ENCODE data around the gene CLEC16A. TPM values are rescaled to one million over a fixed set of nuclear protein-coding genes. Genes with fewer than 3 reads are reported as not detected.

CLEC16A gene
- total RNA-seq, 2 donors from 2014 or later: 46.6 to 47.6 TPM

GRCh38 chr16:11058832-11059231 lies 114.5 kb downstream of the CLEC16A start:
- Histone ChIP-seq H3K4me3 (no peak overlapping the region), H3K36me3 (peaks cover 14% of the 10 kb centered on the region), H3K4me1 (ENCODE audit: control insufficient read depth in 1 of 2, low read depth in 2 of 2) (peaks cover 12 to 34% of the 10 kb centered on the region in 2 donors), H3K27me3 (replicated peaks; ENCODE audit: insufficient read depth) (no peaks in the 10 kb centered on the region), H3K9me3 (no peaks in the 10 kb centered on the region), H3K27ac (no peak overlapping the region)
- DNase-seq (ENCODE audit: low spot score) (no peak), ATAC-seq (ENCODE audit: insufficient number of reproducible peaks, low FRiP score, low read depth) (no peak)
- TF ChIP-seq CTCF (IDR thresholded peaks at IDR 0.05): no peak

DNA sequence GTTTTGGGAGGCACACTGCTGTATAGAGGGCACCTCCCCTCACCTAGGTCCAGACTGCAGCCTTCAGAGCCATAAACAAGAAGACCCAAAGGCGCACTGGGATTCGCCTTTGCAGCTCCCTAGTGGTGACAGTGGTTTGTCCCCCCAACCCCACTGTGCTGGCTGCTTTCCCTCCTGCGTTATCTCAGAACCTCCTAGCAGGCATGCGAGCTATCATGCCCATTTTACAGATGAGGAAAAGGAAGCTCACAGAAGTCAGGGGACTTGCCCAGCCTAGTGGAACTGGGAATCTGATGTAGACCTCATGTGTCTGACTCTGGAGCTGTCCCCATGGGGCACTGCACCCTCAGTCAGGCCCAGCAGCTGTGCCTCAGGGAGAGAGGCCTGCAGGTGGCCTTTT lies 115.2 kb downstream of the CLEC16A start:
- no peak for TF ChIP-seq CTCF (IDR thresholded peaks at IDR 0.05)
- H3K4me3 ChIP-seq: no peak overlapping the region
- no peaks in the 10 kb centered on the region for H3K27me3 ChIP-seq (replicated peaks; ENCODE audit: insufficient read depth)
- no peak overlapping the region for H3K27ac ChIP-seq
- peaks cover 18% of the 10 kb centered on the region for H3K36me3 ChIP-seq
- ATAC-seq (ENCODE audit: insufficient number of reproducible peaks, low FRiP score, low read depth): no peak
- no peaks in the 10 kb centered on the region for H3K9me3 ChIP-seq
- no peak for DNase-seq (ENCODE audit: low spot score)
- peaks cover 12 to 26% of the 10 kb centered on the region in 2 donors for H3K4me1 ChIP-seq (ENCODE audit: control insufficient read depth in 1 of 2, low read depth in 2 of 2)

DNA sequence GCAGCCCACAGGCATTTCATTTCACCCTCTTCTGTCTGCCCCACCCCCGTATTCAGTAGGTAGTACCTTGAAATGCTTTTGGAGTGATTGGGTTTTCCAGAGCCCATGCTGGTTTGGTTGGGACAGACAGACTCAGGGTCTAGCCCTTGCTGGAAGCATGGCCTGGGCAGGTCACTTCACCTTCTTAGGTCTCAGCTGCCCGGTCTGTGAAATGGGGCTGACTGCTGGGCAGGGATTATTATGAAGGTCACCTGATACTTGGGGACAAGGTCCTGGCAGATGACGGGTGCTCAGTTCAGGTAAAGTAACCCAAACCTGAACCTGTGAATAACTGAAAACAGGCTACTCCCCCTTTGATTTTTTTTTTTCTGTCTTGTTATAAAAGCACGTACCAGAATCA lies 116.0 kb downstream of the CLEC16A start:
- H3K4me3 ChIP-seq: no peak overlapping the region
- H3K27me3 ChIP-seq (replicated peaks; ENCODE audit: insufficient read depth): no peaks in the 10 kb centered on the region
- TF ChIP-seq CTCF (IDR thresholded peaks at IDR 0.05): no peak
- H3K36me3 ChIP-seq: peaks cover 18% of the 10 kb centered on the region
- ATAC-seq (ENCODE audit: insufficient number of reproducible peaks, low FRiP score, low read depth): no peak
- no peak for DNase-seq (ENCODE audit: low spot score)
- H3K9me3 ChIP-seq: no peaks in the 10 kb centered on the region
- H3K27ac ChIP-seq: no peak overlapping the region
- peaks cover 12 to 22% of the 10 kb centered on the region in 2 donors for H3K4me1 ChIP-seq (ENCODE audit: control insufficient read depth in 1 of 2, low read depth in 2 of 2)

- Histone ChIP-seq H3K4me3 (no peak overlapping the region), H3K27ac (no peak overlapping the region), H3K9me3 (no peaks in the 10 kb centered on the region), H3K27me3 (replicated peaks; ENCODE audit: insufficient read depth) (no peaks in the 10 kb centered on the region), H3K36me3 (peaks cover 18% of the 10 kb centered on the region), H3K4me1 (ENCODE audit: control insufficient read depth in 1 of 2, low read depth in 2 of 2) (peaks cover 12 to 20% of the 10 kb centered on the region in 2 donors)
- no peak for ATAC-seq (ENCODE audit: insufficient number of reproducible peaks, low FRiP score, low read depth)
- no peak for TF ChIP-seq CTCF (IDR thresholded peaks at IDR 0.05)
- DNase-seq (ENCODE audit: low spot score): no peak
These were observed 116.5 kb downstream of the CLEC16A start for GRCh38 chr16:11060842-11061241.

- Histone ChIP-seq H3K27me3 (replicated peaks; ENCODE audit: insufficient read depth) (no peaks in the 10 kb centered on the region), H3K4me1 (ENCODE audit: control insufficient read depth in 1 of 2, low read depth in 2 of 2) (peaks cover 7 to 11% of the 10 kb centered on the region in 2 donors), H3K9me3 (no peaks in the 10 kb centered on the region), H3K4me3 (no peak overlapping the region), H3K27ac (no peak overlapping the region), H3K36me3 (peaks cover 18% of the 10 kb centered on the region)
- TF ChIP-seq CTCF (IDR thresholded peaks at IDR 0.05): no peak
- DNase-seq (ENCODE audit: low spot score) (no peak), ATAC-seq (ENCODE audit: insufficient number of reproducible peaks, low FRiP score, low read depth) (no peak)
These were observed 117.4 kb downstream of the CLEC16A start for GRCh38 chr16:11061629-11062270.
